CD4-positive, alpha-beta T cell (primary cell): ENCODE measurements around the gene CAMSAP1. TPM values are rescaled to one million over a fixed set of nuclear protein-coding genes. Genes with fewer than 3 reads are reported as not detected.

Experiments used
- ATAC-seq: fragments of 200-7000 bp; cut with Tn5 transposase; one replicate; pipeline ENCODE4 v1.10.0; 2022; ENCODE audit warnings: mild to moderate bottlenecking; ENCODE audit not compliant: poor library complexity
- CTCF ChIA-PET: fragments of 350-600 bp; sonication (Branson Sonifier 250); formaldehyde crosslinking; loops from one replicate; lab custom pipeline; 2021; ENCODE audit warnings: antibody characterized with exemption, inconsistent platforms; lab: Charles Lee
- POLR2A ChIA-PET: fragments of 350-600 bp; sonication (Branson Sonifier 250); formaldehyde crosslinking; loops from one replicate; lab custom pipeline; 2021; ENCODE audit warnings: antibody characterized with exemption, inconsistent platforms; lab: Charles Lee
- DNase-seq, 14 experiments: peaks; one replicate each; pipeline ENCODE4 v3.0.0-alpha.2; 2013 to 2020; ENCODE audit warnings: mixed read lengths in 2 of 14
- H3K27ac ChIP-seq, 2 donors: one replicate each; pipeline versions ENCODE4 v1.5.1 to v1.7.0; 2013; ENCODE audit warnings: low read length in 2 of 2, low read depth in 1 of 2, mild to moderate bottlenecking in 1 of 2
- H3K27me3 ChIP-seq, 2 experiments: 1 replicate in 1 of 2; 2 replicates in 1 of 2; pipeline versions ENCODE4 v1.6.1 to v1.7.0; 2013; ENCODE audit warnings: low read length in 2 of 2, control low read depth in 1 of 2, mild to moderate bottlenecking in 1 of 2, moderate library complexity in 1 of 2; ENCODE audit not compliant: insufficient read depth in 2 of 2, control insufficient read depth in 1 of 2
- H3K36me3 ChIP-seq: one replicate; pipeline ENCODE4 v1.6.1; 2013; ENCODE audit warnings: low read length, control low read depth; ENCODE audit not compliant: insufficient read depth
- H3K4me1 ChIP-seq: one replicate; pipeline ENCODE4 v1.6.1; 2013; ENCODE audit warnings: low read length, control low read depth; ENCODE audit not compliant: insufficient read depth
- H3K4me3 ChIP-seq: one replicate; pipeline ENCODE4 v1.5.1; 2013; ENCODE audit warnings: mild to moderate bottlenecking, low read length, moderate library complexity
- H3K9me3 ChIP-seq, 2 experiments: 1 replicate in 1 of 2; 2 replicates in 1 of 2; pipeline versions ENCODE4 v1.6.1 to v1.7.0; 2013; ENCODE audit warnings: low read length in 2 of 2, mild to moderate bottlenecking in 2 of 2, control low read depth in 1 of 2, moderate library complexity in 1 of 2; ENCODE audit not compliant: control insufficient read depth in 1 of 2, insufficient read depth in 1 of 2
- H3K27ac Mint-ChIP-seq: one replicate; pipeline ENCODE4 v1.8.0; 2020; ENCODE audit warnings: mixed read lengths
- H3K27me3 Mint-ChIP-seq: one replicate; pipeline ENCODE4 v1.8.0; 2021; ENCODE audit warnings: mixed read lengths
- H3K36me3 Mint-ChIP-seq: one replicate; pipeline ENCODE4 v1.8.0; 2021; ENCODE audit warnings: low read depth, mixed read lengths
- H3K4me1 Mint-ChIP-seq: one replicate; pipeline ENCODE4 v1.8.0; 2021; ENCODE audit warnings: low read depth, mixed read lengths
- H3K4me3 Mint-ChIP-seq: one replicate; pipeline ENCODE4 v1.8.0; 2020; ENCODE audit warnings: mild to moderate bottlenecking, mixed read lengths
- H3K9me3 Mint-ChIP-seq: one replicate; pipeline ENCODE4 v1.8.0; 2020; ENCODE audit warnings: mixed read lengths
- CTCF ChIP-seq: fragments of 200-600 bp; IDR thresholded peaks from one replicate; pipeline ENCODE4 v1.8.0; 2022; ENCODE audit warnings: antibody characterized with exemption, mild to moderate bottlenecking
- intact Hi-C, 2 experiments: fragments of 100-400 bp; cut with DNase I in 1 of 2; cut with micrococcal nuclease in 1 of 2; formaldehyde crosslinking; loops; one replicate each; pipeline versions ENCODE4 v1.15.1 to v1.9.0; 2023 to 2025; cut with DNase I, micrococcal nuclease
- total RNA-seq, 174 experiments: library from RNA in 2 of 174; stranded (reverse) in 2 of 174; gene quantifications; one replicate each; pipeline ENCODE4 v1.2.3 and lab custom pipeline; 2021 to 2026

The CAMSAP1 gene
- total RNA-seq, 2 experiments from 2014 or later: 16.8 to 18.2 TPM

- peaks cover 0 to 3% of the 10 kb centered on the region in 2 experiments for H3K9me3 ChIP-seq
- ATAC-seq: no peak
- no peaks in the 10 kb centered on the region for H3K27me3 Mint-ChIP-seq
- H3K27me3 ChIP-seq: no peaks in the 10 kb centered on the region
- TF ChIP-seq CTCF: no peak
- CTCF ChIA-PET: interaction anchor here (1.0 kb wide), 1 partner anchor 10 kb away, joined by 3 read pairs; no protein-coding TSS in a partner anchor
- H3K4me3 Mint-ChIP-seq: no peak overlapping the region
- intact Hi-C loops: no loop called here
- no peak for DNase-seq
- H3K4me3 ChIP-seq: no peak overlapping the region
- no peaks in the 10 kb centered on the region for H3K36me3 Mint-ChIP-seq
- H3K9me3 Mint-ChIP-seq: no peaks in the 10 kb centered on the region
- H3K4me1 ChIP-seq: peaks cover 20% of the 10 kb centered on the region
- H3K27ac ChIP-seq: no peak overlapping the region
- H3K36me3 ChIP-seq: peaks cover under 1% of the 10 kb centered on the region
- POLR2A ChIA-PET: no interaction called here
- no peak overlapping the region for H3K27ac Mint-ChIP-seq
- H3K4me1 Mint-ChIP-seq: no peaks in the 10 kb centered on the region
Observed at GRCh38 chr9:135925496-135926133, 18.3 kb upstream of the CAMSAP1 start.

GRCh38 chr9:135924628-135925338 lies 17.4 kb upstream of the CAMSAP1 start:
- TF ChIP-seq CTCF: no peak
- Mint-ChIP-seq H3K4me3 (no peak overlapping the region), H3K27me3 (no peaks in the 10 kb centered on the region), H3K4me1 (no peaks in the 10 kb centered on the region), H3K9me3 (no peaks in the 10 kb centered on the region), H3K27ac (no peak overlapping the region), H3K36me3 (no peaks in the 10 kb centered on the region)
- ATAC-seq (no peak), DNase-seq (peak in 2 of 14 experiments; percentile 20 to 23)
- Histone ChIP-seq H3K4me1 (peaks cover 20% of the 10 kb centered on the region), H3K27me3 (no peaks in the 10 kb centered on the region), H3K9me3 (peaks cover under 1 to 12% of the 10 kb centered on the region in 2 experiments), H3K4me3 (no peak overlapping the region), H3K27ac (no peak overlapping the region), H3K36me3 (no peaks in the 10 kb centered on the region)
- intact Hi-C loops: no loop called here
- CTCF ChIA-PET: no interaction called here
- POLR2A ChIA-PET: no interaction called here

- TF ChIP-seq CTCF: no peak
- Histone ChIP-seq H3K4me1 (peaks cover 20% of the 10 kb centered on the region), H3K4me3 (no peak overlapping the region), H3K9me3 (peaks cover 13 to 21% of the 10 kb centered on the region in 2 experiments), H3K27ac (no peak overlapping the region), H3K36me3 (no peaks in the 10 kb centered on the region), H3K27me3 (no peaks in the 10 kb centered on the region)
- H3K27ac Mint-ChIP-seq: no peak overlapping the region
- ChIA-PET CTCF (no interaction called here), POLR2A (no interaction called here)
- H3K27me3 Mint-ChIP-seq: no peaks in the 10 kb centered on the region
- no peak for ATAC-seq
- no peaks in the 10 kb centered on the region for H3K4me1 Mint-ChIP-seq
- no peaks in the 10 kb centered on the region for H3K36me3 Mint-ChIP-seq
- DNase-seq: no peak
- intact Hi-C loops: no loop called here
- H3K9me3 Mint-ChIP-seq: no peaks in the 10 kb centered on the region
- H3K4me3 Mint-ChIP-seq: no peak overlapping the region
Observed at GRCh38 chr9:135923508-135923907, 16.2 kb upstream of the CAMSAP1 start.
